ENCODE measurements around the gene HS3ST3B1. TPM values are rescaled to one million over a fixed set of nuclear protein-coding genes. Genes with fewer than 3 reads are reported as not detected.

The HS3ST3B1 gene
- polyA plus RNA-seq, 4 donors: 0.91 to 29.7 (median 28.2) TPM

- no peak for DNase-seq (ENCODE audit: low read depth in 4 of 4, low spot score in 3 of 4)
Observed at GRCh38 chr17:14351493-14351892, 50.6 kb downstream of the HS3ST3B1 start.

GRCh38 chr17:14352136-14352535, 51.3 kb downstream of the HS3ST3B1 start:
- no peak for DNase-seq (ENCODE audit: low read depth in 4 of 4, low spot score in 3 of 4)

GRCh38 chr17:14353861-14354474, 53.1 kb downstream of the HS3ST3B1 start:
- DNase-seq (ENCODE audit: low read depth in 4 of 4, low spot score in 3 of 4): no peak

DNA sequence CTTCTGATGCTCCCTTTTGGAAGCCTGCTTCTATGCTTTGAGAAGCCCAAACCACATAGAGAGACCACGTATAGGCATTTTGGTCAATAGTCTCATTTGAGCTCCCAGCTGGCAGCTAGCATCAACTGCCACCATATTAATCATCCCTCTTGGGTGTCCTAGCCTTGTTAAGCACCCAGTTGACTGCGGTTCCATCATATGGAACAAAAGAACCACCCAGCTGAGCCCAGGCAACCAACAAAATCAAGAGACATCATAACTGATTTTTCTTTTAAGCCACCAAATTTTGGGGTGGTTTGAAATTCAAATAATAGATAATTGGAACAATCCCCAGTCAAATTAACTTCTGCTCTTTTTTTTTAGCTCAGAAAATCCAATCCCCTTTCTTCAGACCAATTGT, 53.9 kb downstream of the HS3ST3B1 start:
- DNase-seq (ENCODE audit: low read depth in 4 of 4, low spot score in 3 of 4): no peak

GRCh38 chr17:14355556-14355955, 54.7 kb downstream of the HS3ST3B1 start:
- DNase-seq (ENCODE audit: low read depth in 4 of 4, low spot score in 3 of 4): no peak

DNA sequence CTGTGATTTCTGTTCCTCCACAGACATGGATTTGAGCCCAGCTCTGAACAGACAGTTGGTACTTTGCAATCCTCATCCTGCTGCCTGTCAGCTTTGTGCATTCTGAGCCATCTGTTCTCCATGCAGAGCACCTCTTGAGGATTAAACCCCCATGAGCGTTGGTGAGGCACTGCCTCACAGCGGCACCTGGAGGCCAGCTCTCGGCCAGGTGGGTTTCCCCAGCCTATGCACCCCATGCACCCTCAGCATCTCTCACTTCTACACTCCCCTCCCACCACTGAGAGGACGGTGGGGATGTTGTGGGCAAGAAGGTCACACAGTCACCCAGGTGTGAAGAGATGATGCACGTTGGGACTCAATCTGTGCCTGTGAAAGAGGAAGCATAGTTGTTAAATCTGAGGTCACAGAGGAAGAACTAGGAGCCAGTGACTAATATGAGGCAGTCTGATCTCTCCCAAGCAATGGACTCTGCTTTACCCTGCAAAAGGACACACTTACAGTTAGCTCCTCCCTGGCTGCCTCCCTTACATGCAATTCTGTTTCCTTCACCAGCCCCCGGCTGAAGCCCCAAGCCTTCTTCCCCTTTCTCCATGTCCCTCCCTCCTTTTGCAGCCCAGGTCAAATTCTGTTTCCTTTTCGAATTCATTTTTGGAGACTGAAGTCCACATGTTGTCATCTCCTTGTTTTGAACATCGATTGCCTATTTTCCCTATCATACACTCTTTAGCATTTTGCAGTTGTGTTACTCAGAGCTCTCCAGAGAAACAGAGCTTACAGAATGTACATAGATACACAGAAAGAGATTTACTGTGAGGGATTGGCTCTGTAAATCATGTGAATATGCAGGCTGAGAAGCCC, 58.5 kb downstream of the HS3ST3B1 start:
- no peak for DNase-seq (ENCODE audit: low read depth in 4 of 4, low spot score in 3 of 4)

- no peak for DNase-seq (ENCODE audit: low read depth in 4 of 4, low spot score in 3 of 4)
Observed at GRCh38 chr17:14360856-14361255, 60.0 kb downstream of the HS3ST3B1 start.

- no peak for DNase-seq (ENCODE audit: low read depth in 4 of 4, low spot score in 3 of 4)
Observed at GRCh38 chr17:14361470-14361869, 60.6 kb downstream of the HS3ST3B1 start.

DNA sequence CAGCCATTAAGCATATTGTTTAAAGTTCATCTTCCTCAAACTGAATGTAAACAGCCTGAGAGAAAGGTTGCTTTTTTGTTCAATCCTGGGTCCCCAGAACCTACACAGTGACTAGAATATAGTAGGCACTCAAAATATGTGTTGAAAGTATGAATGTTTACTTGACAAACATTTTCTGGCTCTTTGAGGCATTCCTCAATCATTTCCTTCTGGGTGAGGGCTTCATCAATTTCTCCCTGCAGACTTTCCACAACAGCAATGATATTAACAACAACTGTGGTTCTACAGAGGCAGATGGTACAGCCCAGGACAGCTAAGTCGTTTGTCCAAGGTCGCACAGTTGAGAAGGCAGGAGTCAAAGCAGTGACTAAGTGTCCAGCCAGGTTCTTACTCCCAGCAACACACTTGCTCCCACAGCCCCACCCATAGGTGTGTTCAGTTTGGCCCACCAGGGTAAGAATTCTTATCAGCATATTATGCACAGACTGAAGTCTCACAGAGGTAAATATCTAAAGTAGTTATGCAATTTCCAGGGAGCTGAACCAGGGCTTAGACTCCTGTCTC, 61.1 kb downstream of the HS3ST3B1 start:
- no peak for DNase-seq (ENCODE audit: low read depth in 4 of 4, low spot score in 3 of 4)

DNA sequence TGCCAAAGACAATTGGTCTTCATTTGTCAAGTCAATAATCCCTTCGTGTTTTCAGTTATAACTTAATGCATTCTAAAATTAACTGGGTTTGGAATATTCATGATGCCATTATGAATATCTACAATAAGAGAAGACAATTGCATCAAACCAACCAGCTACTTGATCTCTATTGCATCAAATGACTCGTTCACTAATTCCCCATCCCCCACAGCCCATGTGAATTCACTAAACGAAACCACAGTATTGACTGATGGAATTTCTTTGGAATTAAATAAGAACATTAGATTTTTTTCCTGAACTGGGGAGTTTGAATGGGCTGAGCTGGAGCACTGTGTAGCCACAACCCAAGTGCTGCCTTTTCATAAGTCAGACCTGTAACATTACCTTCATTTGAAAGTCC, 65.3 kb downstream of the HS3ST3B1 start:
- DNase-seq (ENCODE audit: low read depth in 4 of 4, low spot score in 3 of 4): no peak

- DNase-seq (ENCODE audit: low read depth in 4 of 4, low spot score in 3 of 4): no peak
Observed at GRCh38 chr17:14372461-14372860, 71.6 kb downstream of the HS3ST3B1 start.

DNA sequence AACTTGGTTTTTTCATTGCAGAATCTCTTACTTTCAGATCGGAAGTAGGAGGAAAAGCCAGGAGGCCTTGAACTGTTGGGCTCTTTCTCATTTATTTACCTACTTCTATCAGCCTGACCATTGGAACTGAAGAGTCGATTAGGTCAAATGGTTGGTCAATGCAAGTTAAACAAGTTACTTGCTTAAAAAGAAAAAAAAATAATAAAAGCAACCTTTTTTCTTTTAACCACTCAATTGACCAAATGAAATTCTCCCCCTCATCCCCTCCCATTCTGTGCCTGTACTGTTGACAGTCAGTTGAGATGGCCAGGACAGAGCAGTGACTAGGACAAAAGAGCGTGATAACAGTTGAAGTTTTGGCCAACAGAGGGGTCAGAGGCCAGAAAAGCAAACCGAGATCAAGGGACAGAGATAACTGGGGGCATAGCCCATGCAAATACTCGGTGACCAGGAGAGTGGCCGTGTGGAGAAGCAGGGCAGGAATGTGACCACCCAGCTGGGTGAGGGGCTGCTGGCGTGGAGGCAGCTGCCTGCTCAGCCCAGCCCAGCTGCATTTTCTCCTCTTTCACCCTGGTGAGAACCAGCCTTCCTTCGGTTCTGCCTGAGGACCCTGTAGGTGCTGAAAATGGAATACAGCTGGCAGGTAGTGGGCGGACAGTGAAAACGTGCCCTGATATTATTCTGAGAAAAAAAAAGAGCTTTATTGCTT, 72.2 kb downstream of the HS3ST3B1 start:
- no peak for DNase-seq (ENCODE audit: low read depth in 4 of 4, low spot score in 3 of 4)

DNA sequence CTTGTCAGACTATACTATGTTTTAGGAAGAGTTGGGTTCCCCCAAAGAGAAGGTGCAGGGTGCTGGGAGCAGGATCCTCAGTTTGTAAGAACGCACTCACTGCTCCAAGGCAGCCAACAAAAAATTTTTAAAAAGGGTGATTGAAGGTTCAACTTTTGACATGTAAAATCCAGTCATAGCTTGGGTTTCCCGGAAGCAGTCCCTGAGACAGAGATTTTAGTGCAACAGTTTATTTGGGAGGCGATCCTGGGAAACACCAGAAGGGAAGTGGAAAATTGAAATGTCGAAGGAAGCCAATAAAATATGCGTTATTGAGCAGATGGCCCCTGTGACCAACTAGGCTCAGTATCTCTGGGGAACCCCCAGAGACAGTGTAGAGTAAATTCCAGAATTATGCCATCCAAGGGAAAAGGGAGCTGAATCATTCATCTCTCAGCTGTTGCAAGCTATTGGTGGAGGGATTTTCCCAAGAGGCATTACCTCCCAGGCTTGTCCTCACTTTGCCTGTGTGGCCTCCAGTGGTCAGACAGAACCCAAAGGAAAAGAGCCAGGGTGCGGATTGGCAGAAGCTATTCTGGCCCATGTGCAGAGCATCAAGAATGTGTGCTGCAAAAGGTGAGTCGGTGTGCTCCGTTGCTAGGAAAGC, 72.9 kb downstream of the HS3ST3B1 start:
- DNase-seq (ENCODE audit: low read depth in 4 of 4, low spot score in 3 of 4): no peak

DNA sequence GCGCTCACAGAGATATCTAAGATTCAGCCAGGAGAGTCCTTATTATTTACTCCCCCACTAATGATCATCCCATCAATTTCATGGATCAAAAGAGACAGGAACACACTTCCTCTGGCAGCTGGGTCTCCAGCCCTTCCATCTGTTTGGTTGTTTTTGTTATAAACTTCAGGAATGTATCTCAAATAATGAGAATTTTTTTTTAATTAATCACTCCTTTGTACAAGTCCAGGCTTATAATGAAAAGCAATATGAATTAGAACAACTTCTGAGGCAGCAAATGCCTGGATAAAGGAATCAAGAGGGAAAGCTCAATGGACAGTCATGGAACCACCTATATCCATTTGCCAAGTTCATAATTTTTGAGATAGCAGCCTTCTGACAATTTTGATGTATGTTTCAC, 73.4 kb downstream of the HS3ST3B1 start:
- no peak for DNase-seq (ENCODE audit: low read depth in 4 of 4, low spot score in 3 of 4)

- DNase-seq (ENCODE audit: low read depth in 4 of 4, low spot score in 3 of 4): no peak
Observed at GRCh38 chr17:14376666-14377065, 75.8 kb downstream of the HS3ST3B1 start.

DNA sequence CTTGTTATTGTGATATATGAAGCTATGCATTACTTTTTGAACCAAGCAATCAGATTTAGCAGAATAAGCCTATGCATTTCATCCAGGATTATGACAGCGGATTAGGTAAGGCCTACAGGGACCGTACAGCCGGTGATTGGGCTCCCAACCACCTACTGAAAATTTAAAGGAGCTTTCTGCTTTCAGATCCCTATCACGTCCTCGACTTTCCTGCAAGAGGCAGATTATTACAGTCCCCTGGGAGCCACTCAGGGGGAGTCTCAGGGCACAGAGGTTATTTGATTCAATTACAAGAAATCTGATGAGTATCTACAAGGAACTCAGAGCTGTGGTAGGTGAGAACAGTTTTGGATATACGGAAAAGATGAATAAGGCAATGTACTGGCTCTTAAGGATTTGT, 80.7 kb downstream of the HS3ST3B1 start:
- DNase-seq (ENCODE audit: low read depth in 4 of 4, low spot score in 3 of 4): no peak

- DNase-seq (ENCODE audit: low read depth in 4 of 4, low spot score in 3 of 4): no peak
Observed at GRCh38 chr17:14387036-14387435, 86.2 kb downstream of the HS3ST3B1 start.

- no peak for DNase-seq (ENCODE audit: low read depth in 4 of 4, low spot score in 3 of 4)
Observed at GRCh38 chr17:14389681-14390080, 88.8 kb downstream of the HS3ST3B1 start.

DNA sequence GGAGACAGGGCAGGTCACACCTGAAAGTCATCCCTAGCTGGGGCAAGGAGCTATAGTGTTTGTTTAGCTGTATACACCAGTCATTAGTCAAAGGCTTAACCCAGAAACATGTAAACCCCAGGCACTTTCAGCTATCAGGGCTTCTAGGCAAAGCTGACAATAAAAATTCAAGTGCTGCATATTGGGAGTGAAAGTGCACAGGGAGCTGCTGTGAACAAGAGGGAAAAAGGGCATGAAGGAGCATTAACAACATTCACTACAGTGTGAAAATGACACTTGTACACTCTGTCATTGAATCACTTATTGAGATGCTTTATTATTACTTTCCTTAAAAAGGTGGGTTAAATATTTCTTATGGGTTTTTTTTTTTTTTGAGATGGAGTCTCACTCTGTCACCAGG, 92.8 kb downstream of the HS3ST3B1 start:
- no peak for DNase-seq (ENCODE audit: low read depth in 4 of 4, low spot score in 3 of 4)

DNA sequence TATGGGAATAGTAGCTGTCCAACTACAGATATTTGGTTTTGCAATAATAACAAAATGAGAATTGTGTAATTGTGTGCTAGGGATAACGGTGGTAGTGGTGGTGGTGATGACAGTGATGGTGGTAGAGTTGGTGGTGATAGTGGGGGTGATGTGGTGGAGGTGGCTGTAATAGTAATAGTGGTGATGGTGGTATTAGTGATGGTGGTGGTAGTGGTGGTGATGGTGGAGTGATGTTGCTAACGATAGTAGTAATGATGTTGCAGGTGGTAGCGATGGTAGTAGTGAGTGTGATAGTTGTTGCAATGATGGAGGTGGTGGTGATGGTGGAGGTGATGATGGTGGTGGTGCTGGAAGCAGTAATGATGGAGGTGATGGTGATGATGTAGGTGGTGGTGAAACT, 94.4 kb downstream of the HS3ST3B1 start:
- no peak for DNase-seq (ENCODE audit: low read depth in 4 of 4, low spot score in 3 of 4)

DNA sequence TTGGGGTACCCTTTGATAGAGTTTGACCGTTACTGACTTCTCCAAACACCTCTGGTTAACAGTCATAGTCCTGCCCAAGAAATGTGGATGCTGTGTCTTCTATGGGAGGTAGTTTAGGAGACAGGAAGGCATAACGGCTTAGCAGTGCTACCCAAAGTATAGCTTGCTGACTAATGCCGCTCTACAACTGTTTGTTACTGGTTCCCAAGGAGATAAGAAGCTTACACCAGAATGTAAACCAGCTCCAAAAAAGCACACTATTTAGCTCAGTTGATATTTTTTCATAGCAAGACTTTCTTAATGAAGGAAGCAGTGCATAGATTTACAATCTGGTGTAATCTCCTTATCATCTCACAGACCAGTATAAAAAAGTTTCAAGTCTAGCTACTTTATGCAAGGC, 95.7 kb downstream of the HS3ST3B1 start:
- no peak for DNase-seq (ENCODE audit: low read depth in 4 of 4, low spot score in 3 of 4)

Measured in left renal pelvis (tissue), 4 donors.